HEK293 (cell line): ENCODE measurements around the gene ZMYM5.
A peak's percentile ranks its signal among the peaks of the same experiment; 100 is the strongest.

Source experiments
- CTCF ChIA-PET: fragments of 350-600 bp; formaldehyde crosslinking; extraction: SDS; loops from one replicate; lab custom pipeline; 2021; ENCODE audit warnings: antibody characterized with exemption; lab: Yijun Ruan, JAX
- POLR2A ChIA-PET: fragments of 300-600 bp; formaldehyde crosslinking; extraction: SDS; loops from one replicate; lab custom pipeline; 2020; ENCODE audit warnings: antibody characterized with exemption, inconsistent platforms; lab: Yijun Ruan, JAX
- H3K27ac ChIP-seq: fragments of 200-500 bp; sonication (Bioruptor generic); 2 replicates; pipeline ENCODE4 v1.5.1; 2014; ENCODE audit warnings: low read depth, low read length, control low read depth, inconsistent platforms; ENCODE audit errors: extremely low read depth
- H3K36me3 ChIP-seq, 2 experiments: fragments of 200-500 bp in 1 of 2; sonication (Bioruptor generic) in 1 of 2; 1 replicate in 1 of 2; 2 replicates in 1 of 2; pipeline ENCODE4 v1.5.1; 2014 to 2017; ENCODE audit warnings: inconsistent platforms in 2 of 2, low read length in 2 of 2; ENCODE audit not compliant: control insufficient read depth in 2 of 2, insufficient read depth in 1 of 2
- H3K4me1 ChIP-seq: fragments of 200-500 bp; sonication (Bioruptor generic); 2 replicates; pipeline ENCODE4 v1.5.1; 2014; ENCODE audit warnings: mild to moderate bottlenecking, low read length, inconsistent platforms; ENCODE audit not compliant: control insufficient read depth, insufficient read depth
- H3K4me3 ChIP-seq: 2 replicates; pipeline ENCODE4 v1.5.1; 2011; ENCODE audit warnings: low read depth, mild to moderate bottlenecking, control low read depth, low read length, moderate library complexity
- H3K9me3 ChIP-seq: fragments of 200-500 bp; sonication (Bioruptor generic); 2 replicates; pipeline ENCODE4 v1.5.1; 2014; ENCODE audit warnings: low read depth, low read length, inconsistent platforms; ENCODE audit not compliant: control insufficient read depth, insufficient read depth
- BCL11A ChIP-seq: fragments of 450-650 bp; formaldehyde crosslinking; IDR thresholded peaks from 2 replicates; pipeline ENCODE4 v1.5.1; 2016; ENCODE audit warnings: low read depth, missing biosample characterization, missing genetic modification characterization
- ELK4 ChIP-seq: IDR thresholded peaks from 2 replicates; pipeline ENCODE4 v1.6.1; 2011; ENCODE audit warnings: mild to moderate bottlenecking, low read depth, low read length, borderline replicate concordance
- GLI4 ChIP-seq: fragments of 450-650 bp; formaldehyde crosslinking; IDR thresholded peaks from 2 replicates; pipeline ENCODE4 v1.5.1; 2016; ENCODE audit warnings: missing biosample characterization, missing genetic modification characterization
- HOXD13 ChIP-seq: sonication (generic); formaldehyde crosslinking; IDR thresholded peaks from 2 replicates; pipeline ENCODE4 v1.8.0; 2022; ENCODE audit warnings: missing genetic modification reagents, borderline replicate concordance
- KLF17 ChIP-seq: fragments of 450-650 bp; formaldehyde crosslinking; IDR thresholded peaks from 2 replicates; pipeline ENCODE4 v1.5.1; 2016; ENCODE audit warnings: missing biosample characterization, missing genetic modification characterization
- PBX3 ChIP-seq: sonication (generic); formaldehyde crosslinking; IDR thresholded peaks from 2 replicates; pipeline ENCODE4 v1.8.1; 2022; ENCODE audit warnings: mild to moderate bottlenecking, moderate library complexity, missing genetic modification reagents
- ZBTB10 ChIP-seq: fragments of 450-650 bp; formaldehyde crosslinking; IDR thresholded peaks from 2 replicates; pipeline ENCODE4 v1.5.1; 2016; ENCODE audit warnings: missing biosample characterization, missing genetic modification characterization
- ZNF10 ChIP-seq: fragments of 450-650 bp; formaldehyde crosslinking; IDR thresholded peaks from 2 replicates; pipeline ENCODE4 v1.5.1; 2017; ENCODE audit warnings: missing biosample characterization, missing genetic modification characterization
- ZNF112 ChIP-seq: fragments of 450-650 bp; formaldehyde crosslinking; IDR thresholded peaks from 2 replicates; pipeline ENCODE4 v1.5.0; 2017; ENCODE audit warnings: missing biosample characterization, missing genetic modification characterization
- ZNF23 ChIP-seq: fragments of 450-650 bp; formaldehyde crosslinking; IDR thresholded peaks from 2 replicates; pipeline ENCODE4 v1.5.1; 2016; ENCODE audit warnings: missing biosample characterization, missing genetic modification characterization, borderline replicate concordance
- ZNF26 ChIP-seq: fragments of 450-650 bp; formaldehyde crosslinking; IDR thresholded peaks from 2 replicates; pipeline ENCODE4 v1.5.1; 2016; ENCODE audit warnings: missing biosample characterization, missing genetic modification characterization
- ZNF48 ChIP-seq: fragments of 450-650 bp; formaldehyde crosslinking; IDR thresholded peaks from 2 replicates; pipeline ENCODE4 v1.5.1; 2016; ENCODE audit warnings: missing biosample characterization, missing genetic modification characterization
- ZNF513 ChIP-seq: fragments of 450-650 bp; IDR thresholded peaks from 2 replicates; pipeline ENCODE4 v1.5.1; 2018; ENCODE audit warnings: missing biosample characterization, missing genetic modification characterization
- ZNF514 ChIP-seq: fragments of 450-650 bp; formaldehyde crosslinking; IDR thresholded peaks from 2 replicates; pipeline ENCODE4 v1.5.1; 2016; ENCODE audit warnings: missing biosample characterization, missing genetic modification characterization
- ZNF571 ChIP-seq: fragments of 450-650 bp; formaldehyde crosslinking; IDR thresholded peaks from 2 replicates; pipeline ENCODE4 v1.5.0; 2017; ENCODE audit warnings: missing biosample characterization, missing genetic modification characterization
- ZNF585B ChIP-seq: fragments of 450-650 bp; formaldehyde crosslinking; IDR thresholded peaks from 2 replicates; pipeline ENCODE4 v1.5.1; 2016; ENCODE audit warnings: missing biosample characterization, missing genetic modification characterization
- ZNF654 ChIP-seq: fragments of 450-650 bp; formaldehyde crosslinking; IDR thresholded peaks from 2 replicates; pipeline ENCODE4 v1.5.1; 2016; ENCODE audit warnings: low read depth, missing biosample characterization, missing genetic modification characterization
- ZNF692 ChIP-seq: fragments of 450-650 bp; formaldehyde crosslinking; IDR thresholded peaks from 2 replicates; pipeline ENCODE4 v1.5.1; 2016; ENCODE audit warnings: missing biosample characterization, missing genetic modification characterization
- ZNF830 ChIP-seq: fragments of 450-650 bp; IDR thresholded peaks from 2 replicates; pipeline ENCODE4 v1.5.0; 2018; ENCODE audit warnings: missing biosample characterization, missing genetic modification characterization, low read depth, mild to moderate bottlenecking, moderate library complexity

ZMYM5 gene

GRCh38 chr13:19890030-19890429 lies 26.6 kb upstream of the ZMYM5 start (continued):
- TF ChIP-seq ZNF513 (no peak), ZNF112 (tag by site-specific recombination) (no peak), ZNF48 (tag by site-specific recombination) (no peak), PBX3 (no peak), HOXD13 (CRISPR knock-in tag) (no peak), ZNF585B (tag by site-specific recombination) (no peak), KLF17 (no peak), ZNF23 (tag by site-specific recombination) (no peak), ELK4 (no peak), GLI4 (no peak)
- TF ChIP-seq, all 188 proteins: peak for 0

- POLR2A ChIA-PET, result interaction anchor here (0.7 kb wide), 1 partner anchor 80 kb away, joined by 3 read pairs; no protein-coding TSS in a partner anchor
- Histone ChIP-seq H3K4me1 (no peaks in the 10 kb centered on the region), H3K9me3 (no peaks in the 10 kb centered on the region), H3K4me3 (no peak overlapping the region), H3K36me3 (no peaks in the 10 kb centered on the region)
- TF ChIP-seq BCL11A (no peak), ZNF654 (peak; percentile 48)
- TF ChIP-seq, all 188 proteins: peak for 1
- CTCF ChIA-PET, result interaction anchor here (0.7 kb wide), 1 partner anchor 301 kb away, joined by 4 read pairs; no protein-coding TSS in a partner anchor
- H3K27ac ChIP-seq, result no peak overlapping the region
Observed at GRCh38 chr13:19888799-19889198, 25.4 kb upstream of the ZMYM5 start.

GRCh38 chr13:19882231-19882630 lies 18.8 kb upstream of the ZMYM5 start:
- ChIA-PET CTCF (interaction anchor here (0.6 kb wide), 1 partner anchor 754 kb away, joined by 3 read pairs; no protein-coding TSS in a partner anchor), POLR2A (no interaction called here)
- Histone ChIP-seq H3K9me3 (no peaks in the 10 kb centered on the region), H3K36me3 (no peaks in the 10 kb centered on the region), H3K4me3 (no peak overlapping the region), H3K27ac (no peak overlapping the region), H3K4me1 (no peaks in the 10 kb centered on the region)
- TF ChIP-seq ZNF10 (tag by site-specific recombination), result no peak
- TF ChIP-seq HOXD13 (CRISPR knock-in tag), result no peak
- no peak for TF ChIP-seq ZNF692
- TF ChIP-seq ZNF26 (tag by site-specific recombination), result no peak
- TF ChIP-seq ZNF514 (tag by site-specific recombination), result no peak
- TF ChIP-seq ZNF830 (tag by site-specific recombination), result no peak
- TF ChIP-seq ZNF571, result no peak
- TF ChIP-seq ZBTB10, result no peak
